Regular cardiac myocyte (primary cell): ENCODE results near the gene CD40. TPM values are rescaled to one million over a fixed set of nuclear protein-coding genes. Genes with fewer than 3 reads are reported as not detected.

Source experiments
- total RNA-seq: library from RNA; depleted of rRNA; stranded (reverse); fragments of >200 nt; gene quantifications from 2 replicates; pipeline ENCODE4 v1.2.3, GENCODE V29; 2014

The CD40 gene
- total RNA-seq = 5.8 and 14.9 TPM in 2 replicates

DNA sequence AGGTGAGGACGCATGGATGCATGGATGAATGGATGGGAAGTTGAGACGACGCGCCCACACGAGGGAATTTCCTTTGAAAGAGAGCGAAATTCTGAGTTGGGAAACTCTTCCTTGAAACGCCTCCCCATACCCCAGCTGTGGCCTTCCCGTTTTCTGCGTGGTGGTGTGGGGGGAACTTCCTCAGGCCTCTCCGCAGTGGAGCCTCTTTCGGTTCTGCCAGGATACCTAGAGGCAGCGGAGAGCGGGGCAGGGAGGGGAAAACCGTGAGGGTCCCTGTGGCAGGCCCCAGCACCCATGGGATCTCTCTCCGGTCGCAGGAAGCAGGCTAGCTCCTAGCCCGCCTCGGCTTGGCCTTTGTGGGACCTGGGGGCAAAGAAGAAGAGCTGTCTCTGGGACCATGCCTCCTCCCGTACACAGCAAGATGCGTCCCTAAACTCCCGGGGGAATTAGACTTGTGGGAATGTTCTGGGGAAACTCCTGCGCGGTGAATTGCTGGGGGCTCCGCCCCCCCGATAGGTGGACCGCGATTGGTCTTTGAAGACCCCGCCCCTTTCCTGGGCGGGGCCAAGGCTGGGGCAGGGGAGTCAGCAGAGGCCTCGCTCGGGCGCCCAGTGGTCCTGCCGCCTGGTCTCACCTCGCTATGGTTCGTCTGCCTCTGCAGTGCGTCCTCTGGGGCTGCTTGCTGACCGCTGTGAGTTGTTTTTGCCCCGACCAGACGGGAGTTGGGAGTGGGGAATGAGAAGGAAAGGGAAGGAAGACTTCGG is at the start of gene CD40:
Gene CD40, plus strand, starts transcription at position 611 of the 764 bp plus-strand sequence. Its CDS starts 30 bp downstream, at position 641.

DNA sequence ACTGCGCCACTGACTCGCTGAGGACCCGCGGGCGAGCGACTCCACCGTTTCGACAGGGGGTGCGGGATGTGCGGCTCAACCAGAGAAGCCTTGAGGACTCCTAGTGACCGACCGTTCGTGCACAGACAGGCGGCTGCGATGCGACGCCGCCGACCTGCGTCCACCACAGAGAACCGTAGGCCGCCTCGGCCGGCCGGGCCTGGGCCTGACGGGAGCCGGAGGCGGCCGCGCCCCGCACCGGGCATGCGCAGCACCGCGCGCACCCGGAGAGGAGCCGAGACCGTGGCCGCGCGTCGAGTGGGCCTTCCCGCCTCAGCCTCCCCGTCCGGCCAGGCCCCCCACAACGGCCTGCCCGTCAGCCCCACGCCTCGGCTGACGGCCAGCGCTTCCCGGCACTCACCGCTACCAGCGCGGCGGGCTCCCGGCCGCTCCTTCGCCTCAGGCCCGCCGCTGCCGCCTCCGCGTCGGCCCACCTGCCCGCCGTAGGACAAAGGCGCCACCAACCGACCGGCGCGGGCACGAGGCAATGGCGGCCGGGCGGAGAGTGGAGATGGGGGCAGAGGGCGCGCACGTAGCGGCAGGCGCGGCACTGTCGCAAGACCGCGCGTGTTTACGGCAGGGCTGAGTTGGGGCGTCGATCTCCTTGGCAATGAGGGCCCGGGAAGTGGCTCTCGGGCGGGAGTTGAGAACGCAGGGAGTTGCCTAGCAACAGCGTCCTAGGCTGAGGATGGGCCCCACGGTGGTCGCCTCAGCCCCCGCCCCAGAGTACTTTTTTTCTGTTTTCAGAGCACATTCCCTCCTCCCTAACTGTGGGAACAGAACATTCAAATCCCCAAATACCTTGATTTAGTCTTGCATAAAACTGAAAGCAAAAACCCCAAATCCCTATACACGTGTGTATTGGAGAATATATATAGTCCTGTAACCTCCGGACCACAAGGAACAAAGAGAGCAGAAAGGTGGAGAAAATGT is 28.4 kb upstream of the CD40 start, which contains the start of gene NCOA5:
Gene NCOA5, minus strand, starts transcription at position 546 of the 972 bp plus-strand sequence. CDS start 10,538 bp downstream, outside the sequence.

Other genes starting within 250 kb of the CD40 start
- 3.4 and 4.4 TPM in 2 replicates for gene ZSWIM1, start 237.1 kb upstream of the CD40 start, total RNA-seq
- gene SPATA25, start 230.7 kb upstream of the CD40 start, total RNA-seq = 0.19 and 0.28 TPM in 2 replicates
- gene NEURL2, start 227.1 kb upstream of the CD40 start, total RNA-seq = 1.5 and 5.1 TPM in 2 replicates
- 27.8 and 68.8 TPM in 2 replicates for gene CTSA, start 227.0 kb upstream of the CD40 start, total RNA-seq
- 4.0 and 23.4 TPM in 2 replicates for gene PLTP, start 206.2 kb upstream of the CD40 start, total RNA-seq
- 5.9 and 6.7 TPM in 2 replicates for gene PCIF1, start 183.6 kb upstream of the CD40 start, total RNA-seq
- 10.1 and 10.9 TPM in 2 replicates for gene ZNF335, start 146.1 kb upstream of the CD40 start, total RNA-seq
- not detected in 2 replicates for gene MMP9, start 109.4 kb upstream of the CD40 start, total RNA-seq
- gene SLC12A5, start 89.1 kb upstream of the CD40 start, total RNA-seq = 0.85 TPM in 1 of 2 replicates, not detected in the other
- gene NCOA5, start 28.4 kb upstream of the CD40 start, total RNA-seq = 4.5 and 15.7 TPM in 2 replicates
- gene CDH22, start 190.2 kb downstream of the CD40 start, total RNA-seq = not detected in 2 replicates